Stimulated activated CD4-positive, alpha-beta T cell treated with anti-CD3 and anti-CD28 coated beads, Interleukin-12 subunit alpha, Interleukin-12 subunit beta, amount 100 ng/mL, for 24 hours (primary cell): Measurements from ENCODE around the gene URB1.
"Not testable (repeated sequence)": the region's sequence is repeated elsewhere in the genome, so short reads cannot be mapped to it uniquely, and the experiment has no call there.

Experiments
- DNase-seq, 2 experiments: peaks; one replicate each; pipeline ENCODE4 v3.0.0-alpha.2; 2020; ENCODE audit warnings: low read depth in 2 of 2

URB1 gene

GRCh38 chr21:32320726-32321125 is 72.1 kb downstream of the URB1 start:
- DNase-seq: no peak

GRCh38 chr21:32320059-32320458 is 72.8 kb downstream of the URB1 start:
- no peak for DNase-seq

GRCh38 chr21:32319012-32319411 is 73.8 kb downstream of the URB1 start:
- no peak for DNase-seq

- DNase-seq: no peak
These were observed 75.1 kb downstream of the URB1 start for GRCh38 chr21:32317726-32318125.

GRCh38 chr21:32316361-32317215 is 76.2 kb downstream of the URB1 start:
- no peak for DNase-seq

- DNase-seq: no peak
These were observed 77.1 kb downstream of the URB1 start for GRCh38 chr21:32315511-32316281.

GRCh38 chr21:32314806-32315205 is 78.0 kb downstream of the URB1 start:
- no peak for DNase-seq

GRCh38 chr21:32312976-32313375 is 79.8 kb downstream of the URB1 start:
- no peak for DNase-seq

GRCh38 chr21:32312326-32312725 is 80.5 kb downstream of the URB1 start:
- DNase-seq: no peak

GRCh38 chr21:32311621-32312020 is 81.2 kb downstream of the URB1 start:
- DNase-seq: no peak

GRCh38 chr21:32310976-32311375 is 81.8 kb downstream of the URB1 start:
- not testable (repeated sequence) for DNase-seq

GRCh38 chr21:32309906-32310460 is 82.8 kb downstream of the URB1 start:
- no peak for DNase-seq

GRCh38 chr21:32308696-32309095 is 84.1 kb downstream of the URB1 start:
- DNase-seq: no peak

GRCh38 chr21:32307706-32308105 is 85.1 kb downstream of the URB1 start:
- no peak for DNase-seq

- DNase-seq: no peak
These were observed 86.6 kb downstream of the URB1 start for GRCh38 chr21:32306021-32306780.

- DNase-seq: no peak
These were observed 87.8 kb downstream of the URB1 start for GRCh38 chr21:32304998-32305397.

- DNase-seq: no peak
These were observed 89.4 kb downstream of the URB1 start for GRCh38 chr21:32303385-32303784.

- DNase-seq: no peak
These were observed 90.3 kb downstream of the URB1 start for GRCh38 chr21:32302560-32302959.

- DNase-seq: no peak
These were observed 91.2 kb downstream of the URB1 start for GRCh38 chr21:32301596-32301995.

GRCh38 chr21:32300117-32300681 is 92.6 kb downstream of the URB1 start:
- no peak for DNase-seq

GRCh38 chr21:32299695-32300094 is 93.1 kb downstream of the URB1 start:
- DNase-seq: no peak

- DNase-seq: no peak
These were observed 94.1 kb downstream of the URB1 start, which contains the start of gene MRAP for GRCh38 chr21:32298658-32299081. TSS of gene MRAP (plus strand) at chr21:32298855. CDS start at chr21:32298972, 117 bp downstream.
